Measurements from ENCODE around the gene NSMCE1.

Gene NSMCE1

GRCh38 chr16:27230562-27231001, 38.0 kb downstream of the NSMCE1 start:
- TF ChIP-seq CTCF (IDR thresholded peaks at IDR 0.05; ENCODE audit: low read depth, low read length) (peak; percentile 27), EZH2phosphoT487 (IDR thresholded peaks at IDR 0.05; ENCODE audit: low read depth) (no peak)
- H3K4me2 ChIP-seq (ENCODE audit: low read length), result peak overlapping the region; percentile 5; the same call in 1 of the 2 replicates

GRCh38 chr16:27229891-27230470, 38.6 kb downstream of the NSMCE1 start:
- H3K4me1 ChIP-seq (ENCODE audit: low read length), result peaks cover 45% of the 10 kb centered on the region
- H4K20me1 ChIP-seq (ENCODE audit: insufficient read depth, low read length), result no peaks in the 10 kb centered on the region
- no peak overlapping the region for H3K4me2 ChIP-seq (ENCODE audit: low read length)
- H3K9me3 ChIP-seq (ENCODE audit: insufficient read depth, low read length), result no peaks in the 10 kb centered on the region; the same call in 1 of the 2 replicates
- H3K4me3 ChIP-seq (ENCODE audit: low read length), result no peak overlapping the region
- TF ChIP-seq CTCF (IDR thresholded peaks at IDR 0.05; ENCODE audit: low read depth, low read length), result no peak
- TF ChIP-seq EZH2phosphoT487 (IDR thresholded peaks at IDR 0.05; ENCODE audit: low read depth), result no peak
- no peak overlapping the region for H3K9ac ChIP-seq (ENCODE audit: low read length)
- H3K36me3 ChIP-seq (replicated peaks; ENCODE audit: low read depth, low read length), result peaks cover 5% of the 10 kb centered on the region
- no peak overlapping the region for H3K27ac ChIP-seq (ENCODE audit: low read length)
- no peak overlapping the region for H2AFZ ChIP-seq (ENCODE audit: low read depth, low read length)
- no peaks in the 10 kb centered on the region for H3K27me3 ChIP-seq (ENCODE audit: low read depth, low read length)
- no peaks in the 10 kb centered on the region for H3K79me2 ChIP-seq (ENCODE audit: low read length)

More at GRCh38 chr16:27230562-27231001, 38.0 kb downstream of the NSMCE1 start:
- H3K36me3 ChIP-seq (replicated peaks; ENCODE audit: low read depth, low read length), result peaks cover 5% of the 10 kb centered on the region
- no peaks in the 10 kb centered on the region for H4K20me1 ChIP-seq (ENCODE audit: insufficient read depth, low read length)
- H3K79me2 ChIP-seq (ENCODE audit: low read length), result no peaks in the 10 kb centered on the region
- H3K9ac ChIP-seq (ENCODE audit: low read length), result no peak overlapping the region
- no peak overlapping the region for H3K27ac ChIP-seq (ENCODE audit: low read length)
- H3K4me3 ChIP-seq (ENCODE audit: low read length), result no peak overlapping the region
- no peaks in the 10 kb centered on the region; the same call in 1 of the 2 replicates for H3K9me3 ChIP-seq (ENCODE audit: insufficient read depth, low read length)
- H3K27me3 ChIP-seq (ENCODE audit: low read depth, low read length), result no peaks in the 10 kb centered on the region
- H3K4me1 ChIP-seq (ENCODE audit: low read length), result peaks cover 49% of the 10 kb centered on the region
- H2AFZ ChIP-seq (ENCODE audit: low read depth, low read length), result no peak overlapping the region

- Histone ChIP-seq H2AFZ (ENCODE audit: low read depth, low read length) (no peak overlapping the region), H3K4me2 (ENCODE audit: low read length) (no peak overlapping the region), H3K79me2 (ENCODE audit: low read length) (no peaks in the 10 kb centered on the region), H3K4me3 (ENCODE audit: low read length) (no peak overlapping the region), H3K27me3 (ENCODE audit: low read depth, low read length) (no peaks in the 10 kb centered on the region), H3K9me3 (ENCODE audit: insufficient read depth, low read length) (no peaks in the 10 kb centered on the region; the same call in 1 of the 2 replicates), H3K4me1 (ENCODE audit: low read length) (peaks cover 34% of the 10 kb centered on the region), H3K36me3 (replicated peaks; ENCODE audit: low read depth, low read length) (peaks cover 5% of the 10 kb centered on the region), H4K20me1 (ENCODE audit: insufficient read depth, low read length) (no peaks in the 10 kb centered on the region), H3K27ac (ENCODE audit: low read length) (no peak overlapping the region), H3K9ac (ENCODE audit: low read length) (no peak overlapping the region)
- TF ChIP-seq CTCF (IDR thresholded peaks at IDR 0.05; ENCODE audit: low read depth, low read length) (no peak), EZH2phosphoT487 (IDR thresholded peaks at IDR 0.05; ENCODE audit: low read depth) (no peak)
These were observed 39.7 kb downstream of the NSMCE1 start for GRCh38 chr16:27228621-27229501.

GRCh38 chr16:27228045-27228444, 40.5 kb downstream of the NSMCE1 start:
- no peak for TF ChIP-seq EZH2phosphoT487 (IDR thresholded peaks at IDR 0.05; ENCODE audit: low read depth)
- no peak for TF ChIP-seq CTCF (IDR thresholded peaks at IDR 0.05; ENCODE audit: low read depth, low read length)
- no peak overlapping the region for H3K4me2 ChIP-seq (ENCODE audit: low read length)
- H3K9ac ChIP-seq (ENCODE audit: low read length), result no peak overlapping the region
- H3K27ac ChIP-seq (ENCODE audit: low read length), result no peak overlapping the region
- no peaks in the 10 kb centered on the region for H3K27me3 ChIP-seq (ENCODE audit: low read depth, low read length)
- no peaks in the 10 kb centered on the region; the same call in 1 of the 2 replicates for H3K9me3 ChIP-seq (ENCODE audit: insufficient read depth, low read length)
- H2AFZ ChIP-seq (ENCODE audit: low read depth, low read length), result no peak overlapping the region
- peaks cover 26% of the 10 kb centered on the region for H3K4me1 ChIP-seq (ENCODE audit: low read length)
- no peak overlapping the region for H3K4me3 ChIP-seq (ENCODE audit: low read length)
- no peaks in the 10 kb centered on the region for H3K79me2 ChIP-seq (ENCODE audit: low read length)
- no peaks in the 10 kb centered on the region for H4K20me1 ChIP-seq (ENCODE audit: insufficient read depth, low read length)
- peaks cover 5% of the 10 kb centered on the region for H3K36me3 ChIP-seq (replicated peaks; ENCODE audit: low read depth, low read length)
